Right lobe of liver (tissue), 4 donors: ENCODE results near the gene FAM229A.

Experiments used
- CTCF ChIP-seq, 4 donors: fragments of 200-600 bp in 3 of 4; fragments of 450-650 bp in 1 of 4; IDR thresholded peaks; one replicate each; pipeline versions ENCODE4 v1.5.1 to v1.8.0; 2016 to 2022; ENCODE audit warnings: antibody characterized with exemption in 4 of 4, mild to moderate bottlenecking in 2 of 4
- POLR2A ChIP-seq: fragments of 450-650 bp; IDR thresholded peaks from one replicate; pipeline ENCODE4 v1.6.1; 2017; ENCODE audit warnings: antibody characterized with exemption, mild to moderate bottlenecking
- donor health status: DM: no; HTN: no; CAD: no.
- donor health status: DM: no; HTN: no; CAD: no.
- donor health status: DM: no; HTN: yes; CAD: no.

- no peak for TF ChIP-seq CTCF (IDR thresholded peaks at IDR 0.05)
- no peak for TF ChIP-seq POLR2A
Observed at GRCh38 chr1:32390904-32391870, 28.9 kb upstream of the FAM229A start.
